Stimulated activated CD8-positive, alpha-beta memory T cell treated with anti-CD3 and anti-CD28 coated beads, Interleukin-4, amount 100 ng/mL, for 24 hours (primary cell): ENCODE data around the gene UNG.
"Not testable (repeated sequence)": the region's sequence is repeated elsewhere in the genome, so short reads cannot be mapped to it uniquely, and the experiment has no call there.

Experiments
- DNase-seq: peaks from one replicate; pipeline ENCODE4 v3.0.0-alpha.2; 2020; ENCODE audit warnings: low read depth

The UNG gene

GRCh38 chr12:109124878-109125648 lies 27.7 kb downstream of the UNG start:
- DNase-seq = no peak

- no peak for DNase-seq
Measured at GRCh38 chr12:109125791-109126190, 28.4 kb downstream of the UNG start.

GRCh38 chr12:109126784-109127183 lies 29.4 kb downstream of the UNG start:
- DNase-seq = no peak

- DNase-seq = no peak
Measured at GRCh38 chr12:109127533-109128242, 30.3 kb downstream of the UNG start.

- DNase-seq = no peak
Measured at GRCh38 chr12:109130297-109131153, 33.1 kb downstream of the UNG start.

GRCh38 chr12:109131154-109132050 lies 34.0 kb downstream of the UNG start:
- no peak for DNase-seq

GRCh38 chr12:109134186-109134917 lies 37.0 kb downstream of the UNG start:
- no peak for DNase-seq

- no peak for DNase-seq
Measured at GRCh38 chr12:109137055-109137454, 39.7 kb downstream of the UNG start.

GRCh38 chr12:109139360-109139759 lies 42.0 kb downstream of the UNG start:
- DNase-seq = no peak

- DNase-seq = no peak
Measured at GRCh38 chr12:109139791-109140190, 42.4 kb downstream of the UNG start.

- DNase-seq = no peak
Measured at GRCh38 chr12:109140560-109140959, 43.2 kb downstream of the UNG start.

- no peak for DNase-seq
Measured at GRCh38 chr12:109144224-109144623, 46.8 kb downstream of the UNG start.

GRCh38 chr12:109147126-109147525 lies 49.7 kb downstream of the UNG start:
- DNase-seq = not testable (repeated sequence)

- DNase-seq = no peak
Measured at GRCh38 chr12:109147954-109148353, 50.6 kb downstream of the UNG start.

- DNase-seq = no peak
Measured at GRCh38 chr12:109150124-109150640, 52.8 kb downstream of the UNG start.

GRCh38 chr12:109151457-109151856 lies 54.1 kb downstream of the UNG start:
- DNase-seq = no peak

GRCh38 chr12:109153821-109154441 lies 56.5 kb downstream of the UNG start:
- no peak for DNase-seq

GRCh38 chr12:109154451-109155438 lies 57.3 kb downstream of the UNG start:
- peak; percentile 69 for DNase-seq

GRCh38 chr12:109156036-109156435 lies 58.6 kb downstream of the UNG start:
- DNase-seq = no peak
